IMR-90 (cell line): ENCODE results near the gene ME3. TPM values are rescaled to one million over a fixed set of nuclear protein-coding genes. Genes with fewer than 3 reads are reported as not detected.

Experiments used
- ATAC-seq: fragments of 200-7000 bp; cut with Tn5 transposase; 2 replicates; pipeline ENCODE4 v1.9.1; 2020; ENCODE audit warnings: low read depth, mild to moderate bottlenecking, moderate library complexity
- BruUV-seq: library from RNA; stranded (reverse); fragments of 400-500 nt; replicated peaks from 2 replicates; lab custom pipeline; 2021; lab: Mats Ljungman, UMichigan
- CTCF ChIA-PET: fragments of 300-600 bp; formaldehyde crosslinking; extraction: SDS; loops from one replicate; lab custom pipeline; 2021; ENCODE audit warnings: antibody characterized with exemption; lab: Yijun Ruan, JAX
- POLR2A ChIA-PET: fragments of 300-600 bp; sonication (Branson Sonifier 250); formaldehyde crosslinking; loops from one replicate; lab custom pipeline; 2022; ENCODE audit warnings: antibody characterized with exemption; ENCODE audit not compliant: unreplicated experiment; lab: Charles Lee
- DNase-seq: peaks from one replicate; pipeline ENCODE4 v3.0.0; 2013
- H2AFZ ChIP-seq: replicated peaks from 2 replicates; pipeline ENCODE3; 2013; ENCODE audit warnings: low read length, mild to moderate bottlenecking; ENCODE audit not compliant: poor library complexity
- H2AK5ac ChIP-seq: 2 replicates; pipeline ENCODE4 v1.6.1; 2013; ENCODE audit warnings: low read depth, low read length, inconsistent platforms
- H2AK9ac ChIP-seq: replicated peaks from 2 replicates; pipeline ENCODE3; 2013; ENCODE audit warnings: mild to moderate bottlenecking, low read depth, low read length, moderate library complexity; ENCODE audit not compliant: poor library complexity
- H2BK120ac ChIP-seq: 2 replicates; pipeline ENCODE4 v1.6.1; 2013; ENCODE audit warnings: low read depth, low read length, inconsistent platforms
- H2BK15ac ChIP-seq: 3 replicates; pipeline ENCODE4 v1.6.1; 2013; ENCODE audit warnings: low read depth, low read length, inconsistent platforms
- H2BK20ac ChIP-seq: 2 replicates; pipeline ENCODE4 v1.6.1; 2013; ENCODE audit warnings: low read depth, mild to moderate bottlenecking, inconsistent platforms, low read length, moderate library complexity
- H2BK5ac ChIP-seq: 2 replicates; pipeline ENCODE4 v1.6.1; 2013; ENCODE audit warnings: mild to moderate bottlenecking, low read depth, low read length, inconsistent platforms; ENCODE audit not compliant: poor library complexity, severe bottlenecking
- H3K14ac ChIP-seq: replicated peaks from 2 replicates; pipeline ENCODE4 v1.6.1; 2013; ENCODE audit warnings: low read depth, low read length, inconsistent platforms
- H3K18ac ChIP-seq: 2 replicates; pipeline ENCODE4 v1.6.1; 2013; ENCODE audit warnings: low read depth, low read length, control low read depth
- H3K23ac ChIP-seq: 2 replicates; pipeline ENCODE4 v1.6.1; 2013; ENCODE audit warnings: low read depth, low read length, inconsistent platforms
- H3K27ac ChIP-seq: 2 replicates; pipeline ENCODE4 v1.5.1; 2013; ENCODE audit warnings: mild to moderate bottlenecking, control low read depth, low read length; ENCODE audit not compliant: insufficient read depth
- H3K27me3 ChIP-seq: 2 replicates; pipeline ENCODE4 v1.6.1; 2013; ENCODE audit warnings: low read length; ENCODE audit not compliant: control insufficient read depth, insufficient read depth
- H3K36me3 ChIP-seq: 2 replicates; pipeline ENCODE4 v1.6.1; 2013; ENCODE audit warnings: low read length, mixed read lengths; ENCODE audit not compliant: control insufficient read depth, insufficient read depth
- H3K4ac ChIP-seq: 2 replicates; pipeline ENCODE4 v1.6.1; 2013; ENCODE audit warnings: low read depth, low read length, inconsistent platforms
- H3K4me1 ChIP-seq: 2 replicates; pipeline ENCODE4 v1.6.1; 2013; ENCODE audit warnings: low read length, mixed read lengths; ENCODE audit not compliant: control insufficient read depth, insufficient read depth
- H3K4me2 ChIP-seq: 2 replicates; pipeline ENCODE4 v1.6.1; 2013; ENCODE audit warnings: low read depth, mild to moderate bottlenecking, control low read depth, low read length, moderate library complexity
- H3K4me3 ChIP-seq: 2 replicates; pipeline ENCODE4 v1.5.1; 2013; ENCODE audit warnings: low read depth, mild to moderate bottlenecking, control low read depth, low read length, moderate library complexity; ENCODE audit not compliant: insufficient read depth
- H3K56ac ChIP-seq: 2 replicates; pipeline ENCODE4 v1.6.1; 2013; ENCODE audit warnings: low read length, inconsistent platforms; ENCODE audit not compliant: insufficient read depth; ENCODE audit errors: extremely low read depth
- H3K79me1 ChIP-seq, 2 experiments: 2 replicates each; pipeline ENCODE4 v1.6.1; 2013; ENCODE audit warnings: low read length in 2 of 2, inconsistent platforms in 1 of 2, low read depth in 1 of 2
- H3K9ac ChIP-seq: 2 replicates; pipeline ENCODE4 v1.6.1; 2013; ENCODE audit warnings: low read depth, low read length, control low read depth
- H3K9me1 ChIP-seq: 2 replicates; pipeline ENCODE4 v1.6.1; 2013; ENCODE audit warnings: low read length, inconsistent platforms; ENCODE audit not compliant: insufficient read depth
- H3K9me3 ChIP-seq: 2 replicates; pipeline ENCODE4 v1.6.1; 2013; ENCODE audit warnings: low read length; ENCODE audit not compliant: control insufficient read depth, insufficient read depth
- H4K20me1 ChIP-seq: 2 replicates; pipeline ENCODE4 v1.6.1; 2013; ENCODE audit warnings: low read length, inconsistent platforms; ENCODE audit not compliant: insufficient read depth
- H4K5ac ChIP-seq: 2 replicates; pipeline ENCODE4 v1.6.1; 2013; ENCODE audit warnings: mild to moderate bottlenecking, low read depth, low read length, control low read depth
- H4K8ac ChIP-seq, 2 experiments: 2 replicates each; pipeline ENCODE4 v1.6.1; 2013; ENCODE audit warnings: low read depth in 2 of 2, low read length in 2 of 2, control low read depth in 1 of 2, inconsistent platforms in 1 of 2
- H4K91ac ChIP-seq: 2 replicates; pipeline ENCODE4 v1.6.1; 2013; ENCODE audit warnings: low read depth, low read length, inconsistent platforms; ENCODE audit not compliant: insufficient read depth
- BHLHE40 ChIP-seq: fragments of 150-350 bp; IDR thresholded peaks from 2 replicates; pipeline ENCODE4 v1.6.1; 2016; ENCODE audit warnings: mild to moderate bottlenecking, low read depth, low read length
- CEBPB ChIP-seq: IDR thresholded peaks from 2 replicates; pipeline ENCODE4 v1.6.1; 2012; ENCODE audit warnings: low read depth, low read length, improper control_type of control experiment
- CHD1 ChIP-seq: IDR thresholded peaks from 2 replicates; pipeline ENCODE4 v1.6.1; 2012; ENCODE audit warnings: low read depth, low read length, improper control_type of control experiment
- CTCF ChIP-seq: conservative IDR thresholded peaks from 2 replicates; pipeline ENCODE4 v1.5.1; 2012; ENCODE audit warnings: mild to moderate bottlenecking, low read depth, low read length, improper control_type of control experiment
- FOS ChIP-seq: fragments of 150-350 bp; IDR thresholded peaks from 2 replicates; pipeline ENCODE4 v1.6.1; 2016; ENCODE audit warnings: low read depth, low read length
- MAFK ChIP-seq: IDR thresholded peaks from 2 replicates; pipeline ENCODE4 v1.6.1; 2012; ENCODE audit warnings: low read depth, low read length, improper control_type of control experiment
- MAZ ChIP-seq: IDR thresholded peaks from 2 replicates; pipeline ENCODE4 v1.6.1; 2012; ENCODE audit warnings: low read depth, mild to moderate bottlenecking, low read length, improper control_type of control experiment, moderate library complexity, borderline replicate concordance
- MXI1 ChIP-seq: IDR thresholded peaks from 2 replicates; pipeline ENCODE4 v1.6.1; 2012; ENCODE audit warnings: low read depth, mild to moderate bottlenecking, low read length, moderate library complexity, borderline replicate concordance
- NFE2L2 ChIP-seq: fragments of 150-350 bp; IDR thresholded peaks from 2 replicates; pipeline ENCODE4 v1.6.1; 2016; ENCODE audit warnings: low read depth, mild to moderate bottlenecking, low read length
- RAD21 ChIP-seq: IDR thresholded peaks from 2 replicates; pipeline ENCODE4 v1.6.1; 2012; ENCODE audit warnings: low read length, improper control_type of control experiment
- RCOR1 ChIP-seq: IDR thresholded peaks from 2 replicates; pipeline ENCODE4 v1.6.1; 2012; ENCODE audit warnings: mild to moderate bottlenecking, low read length, improper control_type of control experiment; ENCODE audit not compliant: insufficient replicate concordance
- RFX5 ChIP-seq: IDR thresholded peaks from 2 replicates; pipeline ENCODE4 v1.8.0; 2012; ENCODE audit warnings: low read depth, mild to moderate bottlenecking, low read length, moderate library complexity
- SMC3 ChIP-seq: fragments of 150-350 bp; IDR thresholded peaks from 2 replicates; pipeline ENCODE4 v1.6.1; 2016; ENCODE audit warnings: low read depth, mild to moderate bottlenecking, antibody characterized with exemption, low read length, moderate library complexity
- WGBS, 2 experiments: methylation state at CpG; one replicate each; pipeline versions ENCODE4 v1.1.5 to v1.1.7; 2013; ENCODE audit warnings: missing lambda C conversion rate in 2 of 2; ENCODE audit not compliant: insufficient read length in 1 of 2; ENCODE audit errors: extremely low coverage in 2 of 2; 5-methylcytosine and 5-hydroxymethylcytosine counted together
- dilution Hi-C: fragments of 300-500 bp; cut with HindIII; formaldehyde crosslinking; loops from one replicate; pipeline ENCODE4 v1.14.3; 2018; ENCODE audit warnings: low sequenced_read_pairs; ENCODE audit not compliant: unreplicated experiment
- in situ Hi-C: fragments of 300-500 bp; cut with MboI; formaldehyde crosslinking; loops from 3 replicates; pipeline ENCODE4 v1.14.3; 2019; ENCODE audit warnings: low sequenced_read_pairs, inconsistent platforms, mixed read lengths
- intact Hi-C: fragments of 100-400 bp; cut with micrococcal nuclease; formaldehyde crosslinking; loops from 2 replicates; pipeline ENCODE4 v1.10.0; 2022
- polyA plus RNA-seq, 3 experiments: library from polyadenylated mRNA; depleted of rRNA; stranded (reverse); fragments of >200 nt; gene quantifications; 2 replicates each; pipeline ENCODE4 v1.2.3, GENCODE V29; 2012; ENCODE audit warnings: low replicate concordance in 1 of 3
- total RNA-seq: library from RNA; depleted of rRNA; stranded (reverse); fragments of >200 nt; gene quantifications from 2 replicates; pipeline ENCODE4 v1.2.3, GENCODE V29; 2012
- TF ChIP-seq, protein P1 (sequence below): fragments of 150-350 bp; IDR thresholded peaks from 2 replicates; pipeline ENCODE4 v1.6.1; 2017; ENCODE audit warnings: mild to moderate bottlenecking, antibody characterized with exemption, low read length, low read depth
- TF ChIP-seq, protein P2 (sequence below): fragments of 150-350 bp; IDR thresholded peaks from 2 replicates; pipeline ENCODE4 v1.6.1; 2016; ENCODE audit warnings: low read depth, mild to moderate bottlenecking, low read length, moderate library complexity, borderline replicate concordance

ME3 gene
- total and polyA plus RNA-seq, 2 of the 4 experiments (the other 2 are of a cell fraction) = 7.8 to 9.0 TPM

- dilution Hi-C loops = no loop called here
- Histone ChIP-seq H3K23ac (no peak overlapping the region), H3K56ac (no peak overlapping the region), H3K4ac (no peak overlapping the region), H4K20me1 (no peaks in the 10 kb centered on the region), H2BK5ac (no peak overlapping the region), H3K27me3 (no peaks in the 10 kb centered on the region), H4K8ac (no peak overlapping the region), H2BK15ac (no peak overlapping the region), H3K18ac (no peak overlapping the region), H3K27ac (no peak overlapping the region), H4K91ac (no peak overlapping the region), H3K4me3 (no peak overlapping the region), H3K9me3 (no peaks in the 10 kb centered on the region), H3K9me1 (peaks cover 3% of the 10 kb centered on the region; the same call in 1 of the 2 replicates), H3K4me1 (peaks cover 6% of the 10 kb centered on the region), H3K9ac (no peak overlapping the region), H2BK20ac (no peak overlapping the region), H3K14ac (no peak overlapping the region), H2AFZ (no peak overlapping the region), H4K5ac (no peak overlapping the region), H2AK5ac (no peak overlapping the region), H3K79me1 (0 out of 4 replicates have a peak, but pooled peaks cover 0 to 7% of the 10 kb centered on the region in 2 experiments), H3K36me3 (no peaks in the 10 kb centered on the region), H2BK120ac (no peak overlapping the region), H2AK9ac (no peak overlapping the region), H3K4me2 (no peak overlapping the region)
- in situ Hi-C loops = no loop called here
- DNase-seq = peak; percentile 77
- no TSS peak for BruUV-seq
- WGBS, 2 experiments = no CpG with 5 or more reads among the region's 2 CpGs
- intact Hi-C loops = no loop called here
- ChIA-PET POLR2A (no interaction called here), CTCF (no interaction called here)
- TF ChIP-seq RAD21 = no peak
- TF ChIP-seq, protein P1, sequence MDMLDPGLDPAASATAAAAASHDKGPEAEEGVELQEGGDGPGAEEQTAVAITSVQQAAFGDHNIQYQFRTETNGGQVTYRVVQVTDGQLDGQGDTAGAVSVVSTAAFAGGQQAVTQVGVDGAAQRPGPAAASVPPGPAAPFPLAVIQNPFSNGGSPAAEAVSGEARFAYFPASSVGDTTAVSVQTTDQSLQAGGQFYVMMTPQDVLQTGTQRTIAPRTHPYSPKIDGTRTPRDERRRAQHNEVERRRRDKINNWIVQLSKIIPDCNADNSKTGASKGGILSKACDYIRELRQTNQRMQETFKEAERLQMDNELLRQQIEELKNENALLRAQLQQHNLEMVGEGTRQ = no peak
- no peak for TF ChIP-seq RCOR1
- TF ChIP-seq, protein P2, sequence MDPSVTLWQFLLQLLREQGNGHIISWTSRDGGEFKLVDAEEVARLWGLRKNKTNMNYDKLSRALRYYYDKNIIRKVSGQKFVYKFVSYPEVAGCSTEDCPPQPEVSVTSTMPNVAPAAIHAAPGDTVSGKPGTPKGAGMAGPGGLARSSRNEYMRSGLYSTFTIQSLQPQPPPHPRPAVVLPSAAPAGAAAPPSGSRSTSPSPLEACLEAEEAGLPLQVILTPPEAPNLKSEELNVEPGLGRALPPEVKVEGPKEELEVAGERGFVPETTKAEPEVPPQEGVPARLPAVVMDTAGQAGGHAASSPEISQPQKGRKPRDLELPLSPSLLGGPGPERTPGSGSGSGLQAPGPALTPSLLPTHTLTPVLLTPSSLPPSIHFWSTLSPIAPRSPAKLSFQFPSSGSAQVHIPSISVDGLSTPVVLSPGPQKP = no peak
- TF ChIP-seq RFX5 = no peak
- TF ChIP-seq FOS = no peak
- no peak for TF ChIP-seq MAFK
- TF ChIP-seq CHD1 = no peak
- TF ChIP-seq NFE2L2 = no peak
- TF ChIP-seq CEBPB = no peak
- TF ChIP-seq CTCF = no peak
- no peak for TF ChIP-seq SMC3
- no peak for TF ChIP-seq BHLHE40
- no peak for TF ChIP-seq MAZ
- TF ChIP-seq MXI1 = no peak
- ATAC-seq = peak; percentile 85
These were observed 12.3 kb downstream of the ME3 start for GRCh38 chr11:86660088-86660487.
